HepG2 (cell line): ENCODE results near the gene DENND1C. TPM values are rescaled to one million over a fixed set of nuclear protein-coding genes. Genes with fewer than 3 reads are reported as not detected.

ENCODE experiments used
- ADNP ChIP-seq: sonication (generic); formaldehyde crosslinking; IDR thresholded peaks from 2 replicates; pipeline ENCODE4 v1.4.0; 2020; ENCODE audit warnings: missing genetic modification reagents
- FOSL2 ChIP-seq: sonication (generic); formaldehyde crosslinking; IDR thresholded peaks from 2 replicates; pipeline ENCODE4 v1.4.0; 2020; ENCODE audit warnings: missing genetic modification reagents
- GFI1 ChIP-seq: sonication (generic); formaldehyde crosslinking; IDR thresholded peaks from 2 replicates; pipeline ENCODE4 v1.5.0; 2020; ENCODE audit warnings: missing genetic modification reagents, mild to moderate bottlenecking, borderline replicate concordance
- HINFP ChIP-seq: sonication (generic); formaldehyde crosslinking; IDR thresholded peaks from 2 replicates; pipeline ENCODE4 v1.4.0; 2020; ENCODE audit warnings: low read depth, mild to moderate bottlenecking, missing genetic modification reagents
- MAFK ChIP-seq, 2 experiments: IDR thresholded peaks in 1 of 2; conservative IDR thresholded peaks in 1 of 2; 2 replicates each; pipeline ENCODE4 v1.6.1; 2011; ENCODE audit warnings: improper control_type of control experiment in 2 of 2, low read length in 2 of 2
- MLX ChIP-seq: IDR thresholded peaks from 2 replicates; pipeline ENCODE4 v1.6.1; 2016
- MYPOP ChIP-seq: sonication (generic); formaldehyde crosslinking; IDR thresholded peaks from 2 replicates; pipeline ENCODE4 v1.8.1; 2023; ENCODE audit warnings: mild to moderate bottlenecking, moderate library complexity, missing genetic modification reagents
- PATZ1 ChIP-seq: sonication (generic); formaldehyde crosslinking; IDR thresholded peaks from 2 replicates; pipeline ENCODE4 v1.4.0; 2020; ENCODE audit warnings: missing genetic modification reagents
- RXRB ChIP-seq: IDR thresholded peaks from 2 replicates; pipeline ENCODE4 v1.6.1; 2016; ENCODE audit warnings: borderline replicate concordance, missing genetic modification reagents, missing compliant biosample characterization
- SMAD9 ChIP-seq: sonication (generic); formaldehyde crosslinking; IDR thresholded peaks from 2 replicates; pipeline ENCODE4 v1.5.1; 2020; ENCODE audit warnings: mild to moderate bottlenecking, missing genetic modification reagents
- TFDP1 ChIP-seq: IDR thresholded peaks from 2 replicates; pipeline ENCODE4 v1.6.1; 2016; ENCODE audit warnings: missing compliant biosample characterization, missing genetic modification reagents, borderline replicate concordance
- ZNF589 ChIP-seq: sonication (generic); formaldehyde crosslinking; conservative IDR thresholded peaks from 2 replicates; pipeline ENCODE4 v1.8.0; 2022; ENCODE audit warnings: mild to moderate bottlenecking, moderate library complexity, missing genetic modification reagents
- polyA plus RNA-seq, 8 experiments: library from polyadenylated mRNA; depleted of rRNA in 3 of 8; stranded (reverse) in 7 of 8; unstranded in 1 of 8; fragments of >200 nt; fragmentation: Illumina TruSeq in 4 of 8; extraction: Trizol in 4 of 8; gene quantifications; 2 replicates each; pipeline versions ENCODE4 v1.2.1 to v1.2.3, GENCODE V29; 2011 to 2016; ENCODE audit warnings: low read depth in 4 of 8, missing spikeins in 1 of 8, mixed read lengths in 1 of 8; ENCODE audit not compliant: insufficient read depth in 1 of 8
- total RNA-seq, 5 experiments: library from RNA; depleted of rRNA; stranded (reverse); fragments of >200 nt; fragmentation: Illumina TruSeq; extraction: Trizol; gene quantifications; 2 replicates each; pipeline ENCODE4 v1.2.3, GENCODE V29; 2016; ENCODE audit warnings: low read depth in 1 of 5
- TF ChIP-seq, protein P1 (sequence below), 2 experiments: sonication (generic) in 1 of 2; formaldehyde crosslinking in 1 of 2; IDR thresholded peaks; 2 replicates each; pipeline versions ENCODE4 v1.4.0 to v1.6.1; 2018 to 2020; ENCODE audit warnings: missing genetic modification reagents in 2 of 2, borderline replicate concordance in 1 of 2, low read depth in 1 of 2, mild to moderate bottlenecking in 1 of 2, missing biosample characterization in 1 of 2
- TF ChIP-seq, protein P2 (sequence below): sonication (generic); formaldehyde crosslinking; IDR thresholded peaks from 2 replicates; pipeline ENCODE4 v1.4.0; 2020; ENCODE audit warnings: missing genetic modification reagents, borderline replicate concordance

DENND1C gene
- total and polyA plus RNA-seq, 2 of the 13 experiments (the other 11 are each of a cell fraction or from before 2014, with no cell fraction given): 0.04 to 0.73 TPM

GRCh38 chr19:6423499-6424194 lies 57.9 kb downstream of the DENND1C start (continued):
- TF ChIP-seq RXRB: no peak
- TF ChIP-seq, protein P1, sequence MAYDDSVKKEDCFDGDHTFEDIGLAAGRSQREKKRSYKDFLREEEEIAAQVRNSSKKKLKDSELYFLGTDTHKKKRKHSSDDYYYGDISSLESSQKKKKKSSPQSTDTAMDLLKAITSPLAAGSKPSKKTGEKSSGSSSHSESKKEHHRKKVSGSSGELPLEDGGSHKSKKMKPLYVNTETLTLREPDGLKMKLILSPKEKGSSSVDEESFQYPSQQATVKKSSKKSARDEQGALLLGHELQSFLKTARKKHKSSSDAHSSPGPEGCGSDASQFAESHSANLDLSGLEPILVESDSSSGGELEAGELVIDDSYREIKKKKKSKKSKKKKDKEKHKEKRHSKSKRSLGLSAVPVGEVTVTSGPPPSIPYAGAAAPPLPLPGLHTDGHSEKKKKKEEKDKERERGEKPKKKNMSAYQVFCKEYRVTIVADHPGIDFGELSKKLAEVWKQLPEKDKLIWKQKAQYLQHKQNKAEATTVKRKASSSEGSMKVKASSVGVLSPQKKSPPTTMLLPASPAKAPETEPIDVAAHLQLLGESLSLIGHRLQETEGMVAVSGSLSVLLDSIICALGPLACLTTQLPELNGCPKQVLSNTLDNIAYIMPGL (CRISPR knock-in tag; IDR thresholded peaks at IDR 0.05; ENCODE audit: borderline replicate concordance in 1 of 2, low read depth in 1 of 2): peak in 1 of 2 experiments; percentile 51; a peak in 2 of 4 replicates
- no peak for TF ChIP-seq MLX (CRISPR knock-in tag)
- TF ChIP-seq SMAD9 (CRISPR knock-in tag): no peak
- no peak for TF ChIP-seq FOSL2 (CRISPR knock-in tag)
- TF ChIP-seq HINFP (CRISPR knock-in tag): no peak
- 0 out of 2 replicates have a peak, but pooled peaks have one; percentile 25 for TF ChIP-seq PATZ1 (CRISPR knock-in tag)
- TF ChIP-seq GFI1 (CRISPR knock-in tag): no peak
- TF ChIP-seq MYPOP (CRISPR knock-in tag): no peak
- no peak for TF ChIP-seq ADNP
- TF ChIP-seq TFDP1 (CRISPR knock-in tag): no peak
- TF ChIP-seq, protein P2, sequence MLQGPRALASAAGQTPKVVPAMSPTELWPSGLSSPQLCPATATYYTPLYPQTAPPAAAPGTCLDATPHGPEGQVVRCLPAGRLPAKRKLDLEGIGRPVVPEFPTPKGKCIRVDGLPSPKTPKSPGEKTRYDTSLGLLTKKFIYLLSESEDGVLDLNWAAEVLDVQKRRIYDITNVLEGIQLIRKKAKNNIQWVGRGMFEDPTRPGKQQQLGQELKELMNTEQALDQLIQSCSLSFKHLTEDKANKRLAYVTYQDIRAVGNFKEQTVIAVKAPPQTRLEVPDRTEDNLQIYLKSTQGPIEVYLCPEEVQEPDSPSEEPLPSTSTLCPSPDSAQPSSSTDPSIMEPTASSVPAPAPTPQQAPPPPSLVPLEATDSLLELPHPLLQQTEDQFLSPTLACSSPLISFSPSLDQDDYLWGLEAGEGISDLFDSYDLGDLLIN (CRISPR knock-in tag): no peak
- TF ChIP-seq ZNF589 (CRISPR knock-in tag): no peak
- no peak for TF ChIP-seq MAFK (conservative IDR thresholded peaks at IDR 0.05 in 1 of 2, IDR thresholded peaks at IDR 0.05 in 1 of 2; ENCODE audit: low read length in 2 of 2)
